Stimulated activated CD8-positive, alpha-beta memory T cell treated with anti-CD3 and anti-CD28 coated beads, Interleukin-4, amount 100 ng/mL, for 24 hours (primary cell): Measurements from ENCODE around the gene ORC6.
"Not testable (repeated sequence)": the region's sequence is repeated elsewhere in the genome, so short reads cannot be mapped to it uniquely, and the experiment has no call there.

Experiments
- DNase-seq: peaks from one replicate; pipeline ENCODE4 v3.0.0-alpha.2; 2020; ENCODE audit warnings: low read depth

The ORC6 gene

GRCh38 chr16:46689365-46690280, at the start of gene ORC6:
ORC6 (plus strand) TSS chr16:46689659; CDS start chr16:46689706, 47 bp downstream.
- peak; percentile 95 for DNase-seq

- DNase-seq, result no peak
Observed at GRCh38 chr16:46648656-46649055, 40.8 kb upstream of the ORC6 start.

GRCh38 chr16:46649588-46650253, 39.7 kb upstream of the ORC6 start:
- DNase-seq, result no peak

DNA sequence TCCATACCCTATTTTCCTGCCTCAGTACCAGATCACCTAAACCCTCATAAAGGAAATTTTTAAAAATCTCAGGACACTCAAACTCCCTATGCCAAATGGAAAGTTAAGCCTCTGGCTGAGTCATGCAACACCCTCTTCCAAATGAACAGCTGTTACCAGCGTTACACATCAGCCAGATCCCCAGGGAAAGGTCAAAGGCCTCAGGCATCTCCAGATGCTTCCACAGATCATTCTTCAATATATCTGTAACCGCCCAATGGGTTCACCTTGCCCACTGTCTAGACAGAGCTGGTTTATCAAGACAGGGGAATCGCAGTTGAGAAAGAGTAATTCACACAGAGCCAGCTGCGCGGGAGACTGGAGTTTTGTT, 39.2 kb upstream of the ORC6 start:
- DNase-seq, result no peak

GRCh38 chr16:46651305-46651704, 38.2 kb upstream of the ORC6 start:
- no peak for DNase-seq

GRCh38 chr16:46658925-46659324, 30.5 kb upstream of the ORC6 start:
- DNase-seq, result no peak

DNA sequence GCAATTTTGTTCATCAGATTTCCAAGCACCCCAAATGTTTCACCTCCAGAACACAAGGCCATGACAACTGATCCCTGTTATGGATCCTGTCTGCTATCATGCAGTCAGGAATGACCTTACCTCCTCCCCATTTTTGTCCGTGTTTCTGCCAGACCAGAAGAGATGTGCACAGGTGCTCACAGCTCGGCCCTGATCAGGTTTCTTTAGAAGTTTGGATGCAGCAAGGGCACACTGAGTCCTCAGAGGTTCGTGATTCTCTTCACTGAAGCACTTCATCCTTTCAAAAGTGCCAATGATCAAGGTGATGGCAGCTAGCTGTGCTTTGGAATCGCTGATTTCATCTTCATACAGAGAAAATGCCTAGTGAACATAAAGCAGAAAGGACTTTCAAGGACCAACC, 27.3 kb upstream of the ORC6 start:
- DNase-seq, result no peak

GRCh38 chr16:46673320-46674013, 16.0 kb upstream of the ORC6 start:
- no peak for DNase-seq

GRCh38 chr16:46677943-46678342, 11.5 kb upstream of the ORC6 start:
- not testable (repeated sequence) for DNase-seq

GRCh38 chr16:46681867-46682266, 7.6 kb upstream of the ORC6 start:
- not testable (repeated sequence) for DNase-seq

DNA sequence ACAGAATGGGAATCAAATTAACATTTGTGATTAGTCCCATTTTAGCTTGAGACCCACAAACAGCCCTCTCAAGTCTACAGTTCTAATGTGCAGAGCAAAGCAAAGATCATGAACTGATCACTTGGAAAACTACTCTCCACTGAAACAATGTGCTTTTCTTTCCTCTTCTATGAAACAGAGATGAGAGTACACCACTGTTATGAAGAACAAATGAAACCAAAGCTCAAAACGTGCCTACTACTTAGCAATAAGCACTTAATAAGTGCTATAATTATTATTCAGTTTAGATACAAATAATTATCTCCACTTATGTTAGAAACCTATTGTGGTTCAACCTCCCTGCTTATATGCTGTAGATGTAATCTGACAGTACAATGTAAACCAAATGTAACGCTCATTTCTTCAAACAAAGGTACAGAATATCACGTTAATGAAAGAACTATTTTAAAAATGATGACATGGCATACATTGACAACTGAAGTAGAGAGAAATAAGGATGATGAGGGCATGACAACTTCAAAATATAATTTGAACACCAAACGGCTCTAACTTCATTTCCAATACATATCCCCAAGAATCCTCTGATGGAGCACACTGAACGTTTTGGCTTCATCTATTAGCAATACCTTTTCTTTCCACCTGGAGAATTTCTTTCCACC, 2.5 kb upstream of the ORC6 start:
- DNase-seq, result no peak

GRCh38 chr16:46687486-46687885, 2.0 kb upstream of the ORC6 start:
- no peak for DNase-seq

DNA sequence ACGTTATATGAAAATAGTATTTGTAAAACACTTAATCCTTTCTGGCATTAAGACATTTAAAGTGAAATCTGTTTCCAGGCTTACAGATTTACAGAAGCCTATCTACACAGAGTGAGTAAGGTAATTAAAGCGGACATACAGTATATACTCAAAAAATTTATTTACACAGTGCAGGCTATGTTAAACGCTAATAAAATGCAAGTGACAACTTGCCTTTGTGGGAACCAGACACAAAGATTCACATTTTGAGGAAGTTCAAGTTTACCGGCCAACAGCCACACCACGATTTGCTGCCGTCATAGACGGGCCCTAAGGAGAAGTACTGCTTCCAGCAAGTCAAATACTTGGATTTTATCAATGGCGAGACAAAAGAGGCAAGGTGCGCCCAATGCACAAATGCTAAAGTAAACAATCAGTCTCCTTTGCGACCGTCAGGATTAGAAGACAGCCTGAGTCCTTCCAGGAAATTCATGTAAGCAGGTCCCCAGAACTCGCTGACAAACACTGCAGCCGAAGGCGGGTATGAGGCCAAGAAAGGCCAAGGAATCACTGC, 1.3 kb upstream of the ORC6 start:
- DNase-seq, result no peak

DNA sequence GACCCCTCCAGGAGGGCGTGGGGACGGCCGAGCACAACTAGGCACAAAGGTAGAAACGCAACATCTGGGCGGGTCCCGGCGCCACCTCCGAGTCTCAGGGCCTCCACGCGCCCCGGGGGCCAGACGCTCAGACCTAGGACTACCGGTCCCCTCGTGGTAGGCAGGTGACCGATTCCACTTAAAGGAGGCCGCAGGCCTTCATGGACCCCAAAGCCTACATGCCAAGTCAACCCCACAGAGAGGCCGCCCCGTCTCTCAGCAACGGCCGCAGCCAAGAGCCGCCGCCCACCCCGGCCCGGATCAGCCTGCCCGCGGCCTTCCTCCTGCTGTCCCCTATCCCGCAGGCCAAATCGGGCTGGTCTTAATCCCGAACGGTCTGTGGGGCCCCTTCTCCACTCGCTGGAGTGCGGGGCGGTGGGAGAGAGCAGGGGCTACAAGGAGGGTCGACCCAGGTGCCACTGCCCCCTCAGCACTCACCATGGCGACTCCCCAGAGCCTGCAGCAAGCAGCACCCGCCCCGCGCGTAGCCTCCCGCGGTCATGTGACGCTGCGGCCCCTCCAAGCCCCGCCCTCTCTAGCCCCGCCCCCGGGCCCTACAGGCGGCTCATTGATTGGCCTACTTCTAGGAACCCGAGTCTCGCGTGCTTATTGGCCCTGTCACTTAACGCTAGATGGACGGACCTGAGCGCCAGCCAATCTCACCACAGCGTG, 650 bp upstream of the ORC6 start, which contains the start of gene VPS35:
TSS of gene VPS35 (minus strand) at position 525 of the 711 bp plus-strand sequence. CDS start at position 480, 45 bp downstream.
- DNase-seq, result peak; percentile 100

DNA sequence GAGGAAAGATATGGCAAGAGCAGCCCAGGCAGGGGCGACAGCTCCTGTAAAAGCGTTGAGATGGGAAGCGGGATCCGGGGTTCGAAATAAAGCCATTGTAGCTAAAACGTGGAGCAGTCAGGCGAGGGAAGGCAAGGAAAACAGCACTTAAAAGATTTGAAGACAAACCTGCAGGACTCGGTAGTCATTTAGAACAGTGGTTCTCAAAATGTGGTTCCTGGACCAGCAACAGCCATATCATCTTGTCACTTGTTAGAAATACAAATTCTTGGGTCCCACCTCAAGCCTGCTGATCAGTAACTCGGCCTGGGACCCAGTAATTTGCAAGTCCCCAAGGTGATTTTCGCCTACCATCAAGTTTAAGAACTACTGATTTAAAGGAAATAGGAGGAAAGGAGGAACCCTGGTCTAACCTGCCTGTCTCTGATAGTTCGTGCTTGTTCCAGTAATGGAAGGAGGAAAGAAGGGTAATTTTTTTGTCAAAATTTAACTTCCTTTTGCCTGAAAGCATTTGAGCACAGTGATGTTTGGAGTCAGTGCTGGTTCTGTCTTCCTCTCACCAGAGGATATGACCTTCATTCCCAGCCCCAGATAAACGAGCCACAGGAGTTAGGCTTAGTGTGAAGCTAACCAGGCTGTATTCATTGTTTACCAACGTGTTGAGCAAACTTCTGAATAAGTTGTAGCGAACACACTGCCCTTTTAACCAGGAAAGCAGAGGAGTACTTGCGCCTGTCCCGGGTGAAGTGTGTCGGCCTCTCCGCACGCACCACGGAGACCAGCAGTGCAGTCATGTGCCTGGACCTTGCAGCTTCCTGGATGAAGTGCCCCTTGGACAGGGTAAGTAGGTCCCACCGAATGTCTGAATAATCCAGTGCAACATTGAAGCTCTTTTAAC, 1.1 kb downstream of the ORC6 start:
- DNase-seq, result no peak

- no peak for DNase-seq
Observed at GRCh38 chr16:46691726-46692125, 2.3 kb downstream of the ORC6 start.

GRCh38 chr16:46693598-46693997, 4.1 kb downstream of the ORC6 start:
- DNase-seq, result no peak

- DNase-seq, result no peak
Observed at GRCh38 chr16:46695937-46696336, 6.5 kb downstream of the ORC6 start.

- DNase-seq, result no peak
Observed at GRCh38 chr16:46696957-46697356, 7.5 kb downstream of the ORC6 start.

GRCh38 chr16:46700048-46700447, 10.6 kb downstream of the ORC6 start:
- DNase-seq, result no peak
